ENCODE measurements around the gene TPRKB.

DNA sequence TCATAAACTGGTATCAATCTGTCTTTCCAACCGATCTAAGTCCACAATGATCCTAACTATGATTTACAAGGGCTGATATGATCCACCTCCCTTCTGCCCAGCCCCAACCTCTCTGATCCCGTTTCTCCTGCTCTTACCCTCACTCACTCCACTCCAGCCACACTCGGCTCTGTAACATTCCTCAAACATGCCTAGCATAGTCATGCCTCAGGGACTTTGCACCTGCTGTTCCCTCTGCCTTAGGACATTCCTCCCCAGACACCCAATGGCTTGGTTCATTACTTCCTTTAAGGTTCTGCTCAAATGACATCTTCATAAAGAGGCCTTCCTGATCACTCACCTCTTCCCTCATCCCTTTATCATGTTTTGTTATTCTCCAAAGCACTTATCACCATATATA, 33.6 kb upstream of the TPRKB start:
- TF ChIP-seq CTCF (IDR thresholded peaks at IDR 0.05; ENCODE audit: low read length) (no peak), EZH2 (optimal IDR thresholded peaks at IDR 0.05; ENCODE audit: low read depth, low read length) (no peak)
